Left lung (tissue), 10 donors: ENCODE results near the gene NDUFA13. TPM values are rescaled to one million over a fixed set of nuclear protein-coding genes. Genes with fewer than 3 reads are reported as not detected.
"Not testable (repeated sequence)": the region's sequence is repeated elsewhere in the genome, so short reads cannot be mapped to it uniquely, and the experiment has no call there.

Source experiments
- ATAC-seq: fragments of 200-7000 bp; cut with Tn5 transposase; one replicate; pipeline ENCODE4 v1.9.1; 2020; ENCODE audit warnings: moderate library complexity
- DNase-seq, 4 donors: peaks; one replicate each; pipeline ENCODE4 v3.0.0-alpha.2; 2013 to 2020
- H3K27ac ChIP-seq, 2 donors: fragments of 200-600 bp; sonication (generic) in 1 of 2; one replicate each; pipeline versions ENCODE4 v1.5.0 to v1.8.0; 2020 to 2021
- H3K27me3 ChIP-seq, 2 donors: fragments of 200-600 bp; sonication (generic) in 1 of 2; one replicate each; pipeline versions ENCODE4 v1.5.0 to v1.8.0; 2020 to 2021
- H3K36me3 ChIP-seq, 2 donors: fragments of 200-600 bp; sonication (generic) in 1 of 2; one replicate each; pipeline versions ENCODE4 v1.5.0 to v1.8.0; 2020 to 2021
- H3K4me1 ChIP-seq, 2 donors: fragments of 200-600 bp; one replicate each; pipeline ENCODE4 v1.8.0; 2021
- H3K4me3 ChIP-seq, 2 donors: fragments of 200-600 bp; sonication (generic) in 1 of 2; one replicate each; pipeline versions ENCODE4 v1.5.0 to v1.8.0; 2020 to 2021; ENCODE audit warnings: mild to moderate bottlenecking in 1 of 2
- H3K9me3 ChIP-seq, 2 donors: fragments of 200-600 bp; sonication (generic) in 1 of 2; one replicate each; pipeline versions ENCODE4 v1.5.0 to v1.8.0; 2020 to 2021
- intact Hi-C, 2 donors: fragments of 100-400 bp; cut with DNase I; formaldehyde crosslinking; loops; one replicate each; pipeline versions ENCODE4 v1.11.2 to v1.14.2; 2022
- polyA plus RNA-seq, 6 donors: library from polyadenylated mRNA; unstranded; fragments of 120-200 nt; gene quantifications; one replicate each; pipeline ENCODE4 v1.2.1, GENCODE V29; 2013; ENCODE audit not compliant: insufficient read length in 6 of 6
- total RNA-seq, 2 donors: library from RNA; stranded (reverse); fragmentation: NEBNext Ultra II Directional; extraction: Animal tissue kit (Norgen Biotek cat#: 25700); gene quantifications; one replicate each; pipeline ENCODE4 v1.2.1, GENCODE V29; 2021
- TF ChIP-seq, protein P1 (sequence below), 2 donors: fragments of 200-600 bp; sonication (generic) in 1 of 2; IDR thresholded peaks; one replicate each; pipeline versions ENCODE4 v1.5.0 to v1.8.0; 2021; ENCODE audit warnings: antibody characterized with exemption in 2 of 2
- donor health status: DM: no; HTN: yes; CAD: no.
- donor health status: DM: no; HTN: no; CAD: no.

The NDUFA13 gene
- total and polyA plus RNA-seq, 8 donors = 169 to 303 (median 209) TPM

DNA sequence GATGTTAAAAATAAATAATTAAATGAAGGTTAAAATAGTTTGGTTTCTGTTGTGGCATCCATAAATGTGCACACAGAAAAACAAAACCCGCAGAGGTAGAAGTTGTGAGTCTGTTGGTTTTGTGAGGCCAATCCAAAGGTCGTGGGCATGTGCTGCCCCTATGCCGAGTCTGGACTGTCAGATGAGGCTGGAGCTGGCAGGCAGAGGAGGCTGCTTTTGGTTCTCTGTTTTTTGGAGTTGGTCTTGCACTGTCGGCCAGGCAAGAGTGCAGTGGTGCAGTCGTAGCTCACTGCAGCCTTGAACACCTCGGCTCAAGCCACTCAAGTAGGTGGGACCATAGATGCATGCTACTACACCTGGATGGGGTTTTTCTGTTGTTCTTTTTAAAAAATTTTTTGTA lies 44.3 kb upstream of the NDUFA13 start:
- Histone ChIP-seq H3K9me3 (peaks cover 4 to 24% of the 10 kb centered on the region in 2 donors), H3K27ac (no peak overlapping the region), H3K4me1 (peaks cover 0 to 47% of the 10 kb centered on the region in 2 donors), H3K27me3 (no peaks in the 10 kb centered on the region), H3K36me3 (peaks cover 0 to 45% of the 10 kb centered on the region in 2 donors), H3K4me3 (no peak overlapping the region)
- no peak for ATAC-seq
- TF ChIP-seq, protein P1, sequence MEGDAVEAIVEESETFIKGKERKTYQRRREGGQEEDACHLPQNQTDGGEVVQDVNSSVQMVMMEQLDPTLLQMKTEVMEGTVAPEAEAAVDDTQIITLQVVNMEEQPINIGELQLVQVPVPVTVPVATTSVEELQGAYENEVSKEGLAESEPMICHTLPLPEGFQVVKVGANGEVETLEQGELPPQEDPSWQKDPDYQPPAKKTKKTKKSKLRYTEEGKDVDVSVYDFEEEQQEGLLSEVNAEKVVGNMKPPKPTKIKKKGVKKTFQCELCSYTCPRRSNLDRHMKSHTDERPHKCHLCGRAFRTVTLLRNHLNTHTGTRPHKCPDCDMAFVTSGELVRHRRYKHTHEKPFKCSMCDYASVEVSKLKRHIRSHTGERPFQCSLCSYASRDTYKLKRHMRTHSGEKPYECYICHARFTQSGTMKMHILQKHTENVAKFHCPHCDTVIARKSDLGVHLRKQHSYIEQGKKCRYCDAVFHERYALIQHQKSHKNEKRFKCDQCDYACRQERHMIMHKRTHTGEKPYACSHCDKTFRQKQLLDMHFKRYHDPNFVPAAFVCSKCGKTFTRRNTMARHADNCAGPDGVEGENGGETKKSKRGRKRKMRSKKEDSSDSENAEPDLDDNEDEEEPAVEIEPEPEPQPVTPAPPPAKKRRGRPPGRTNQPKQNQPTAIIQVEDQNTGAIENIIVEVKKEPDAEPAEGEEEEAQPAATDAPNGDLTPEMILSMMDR (IDR thresholded peaks at IDR 0.05) = no peak
- intact Hi-C loops = no loop called here
- peak in 1 of 4 donors; percentile 24 for DNase-seq

DNA sequence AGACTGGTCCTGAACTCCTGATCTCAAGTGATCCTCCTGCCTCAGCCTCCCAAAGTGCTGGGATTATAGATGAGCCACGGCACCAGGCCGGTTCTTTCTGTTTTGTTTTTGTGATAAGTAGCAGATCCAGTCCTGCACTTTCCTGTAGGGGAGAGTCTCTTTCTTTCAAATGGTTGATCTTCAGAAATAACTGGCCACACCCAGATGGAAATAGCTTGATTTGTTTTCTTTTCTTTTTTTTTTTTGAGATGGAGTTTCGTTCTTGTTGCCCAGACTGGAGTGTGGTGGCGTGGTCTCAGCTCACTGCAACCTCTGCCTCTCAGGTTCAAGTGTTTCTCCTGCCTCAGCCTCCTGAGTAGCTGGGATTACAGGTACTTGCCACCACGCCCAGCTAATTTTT lies 43.9 kb upstream of the NDUFA13 start:
- H3K4me3 ChIP-seq, intact Hi-C loops, H3K27me3 ChIP-seq, H3K27ac ChIP-seq: not testable (repeated sequence)
- H3K4me1 ChIP-seq = peaks cover 0 to 50% of the 10 kb centered on the region in 2 donors
- DNase-seq (peak in 1 of 4 donors; percentile 3), ATAC-seq (peak; percentile 45)
- peaks cover 4 to 23% of the 10 kb centered on the region in 2 donors for H3K9me3 ChIP-seq
- H3K36me3 ChIP-seq = peaks cover 0 to 41% of the 10 kb centered on the region in 2 donors

DNA sequence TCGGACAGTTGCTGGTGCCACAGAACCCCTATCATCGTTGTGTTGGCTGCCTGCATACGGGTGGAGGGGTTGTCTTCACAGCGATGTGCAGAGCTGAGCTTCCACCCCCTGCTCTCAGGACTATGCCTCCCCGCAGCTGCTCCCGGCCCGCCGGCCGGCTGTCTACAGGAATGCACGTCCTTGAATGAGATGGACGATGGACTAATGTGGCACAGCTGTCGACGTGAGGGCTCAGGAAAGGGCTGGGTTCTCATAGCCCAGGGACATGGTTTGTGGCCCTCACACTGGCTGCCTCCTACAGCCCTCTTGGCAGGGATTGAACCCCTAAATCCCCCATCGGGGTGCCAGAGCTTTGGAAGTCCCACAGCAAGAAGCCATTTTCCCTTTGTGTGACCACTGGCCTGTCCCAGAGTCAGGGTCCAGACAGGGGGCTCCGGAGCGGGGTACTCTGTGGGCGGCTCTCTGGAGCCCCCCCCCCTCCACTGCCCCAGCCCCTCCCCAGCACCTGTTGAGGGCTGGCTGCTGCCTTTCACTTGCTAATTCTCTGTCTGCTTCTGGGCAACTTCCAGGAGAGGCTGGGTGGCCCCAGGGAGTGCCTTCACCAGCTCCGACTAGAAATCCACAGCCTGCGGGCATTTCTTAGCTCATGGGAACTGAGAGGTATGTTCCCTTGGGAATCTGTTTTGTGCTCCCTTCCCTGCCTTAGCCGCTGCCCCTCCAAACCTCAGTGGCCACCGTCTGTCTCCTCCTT lies 40.8 kb upstream of the NDUFA13 start:
- Histone ChIP-seq H3K36me3 (peaks cover 0 to 26% of the 10 kb centered on the region in 2 donors), H3K9me3 (no peaks in the 10 kb centered on the region), H3K27me3 (no peaks in the 10 kb centered on the region), H3K4me3 (no peak overlapping the region), H3K4me1 (peaks cover 9 to 63% of the 10 kb centered on the region in 2 donors), H3K27ac (peak overlapping the region in 1 of 2 donors; percentile 60)
- intact Hi-C loops = no loop called here
- DNase-seq (peak in 1 of 4 donors; percentile 63), ATAC-seq (no peak)
- TF ChIP-seq, protein P1 (IDR thresholded peaks at IDR 0.05) = no peak

- Histone ChIP-seq H3K27ac (peak overlapping the region in 1 of 2 donors; percentile 60), H3K36me3 (peaks cover 0 to 35% of the 10 kb centered on the region in 2 donors), H3K4me1 (peaks cover 9 to 54% of the 10 kb centered on the region in 2 donors), H3K4me3 (no peak overlapping the region), H3K9me3 (no peaks in the 10 kb centered on the region), H3K27me3 (no peaks in the 10 kb centered on the region)
- ATAC-seq (no peak), DNase-seq (peak in 1 of 4 donors; percentile 62)
- TF ChIP-seq, protein P1 (IDR thresholded peaks at IDR 0.05) = no peak
- intact Hi-C loops = no loop called here
Observed at GRCh38 chr19:19475849-19476828, 39.9 kb upstream of the NDUFA13 start.

- peak overlapping the region in 1 of 2 donors; percentile 7 for H3K27ac ChIP-seq
- H3K27me3 ChIP-seq = no peaks in the 10 kb centered on the region
- peak in 1 of 4 donors; percentile 56 for DNase-seq
- peaks cover 0 to 38% of the 10 kb centered on the region in 2 donors for H3K36me3 ChIP-seq
- no peaks in the 10 kb centered on the region for H3K9me3 ChIP-seq
- H3K4me3 ChIP-seq = no peak overlapping the region
- TF ChIP-seq, protein P1 (IDR thresholded peaks at IDR 0.05) = no peak
- H3K4me1 ChIP-seq = peaks cover 9 to 43% of the 10 kb centered on the region in 2 donors
- intact Hi-C loops = no loop called here
- peak; percentile 88 for ATAC-seq
Observed at GRCh38 chr19:19477705-19478383, 38.2 kb upstream of the NDUFA13 start.
